Mucosa of gallbladder (tissue), 1 donor: ENCODE measurements around the gene NAB2. TPM values are rescaled to one million over a fixed set of nuclear protein-coding genes. Genes with fewer than 3 reads are reported as not detected.

Source experiments
- DNase-seq: peaks from one replicate; pipeline ENCODE4 v3.0.0-alpha.2; 2020; ENCODE audit warnings: low spot score
- total RNA-seq: library from RNA; stranded (reverse); gene quantifications from one replicate; pipeline ENCODE4 v1.2.1, GENCODE V29; 2021
- donor health status: DM: no; HTN: no; CAD: no.

The NAB2 gene
- total RNA-seq, 1 donor from 2014 or later: 21.4 TPM

DNA sequence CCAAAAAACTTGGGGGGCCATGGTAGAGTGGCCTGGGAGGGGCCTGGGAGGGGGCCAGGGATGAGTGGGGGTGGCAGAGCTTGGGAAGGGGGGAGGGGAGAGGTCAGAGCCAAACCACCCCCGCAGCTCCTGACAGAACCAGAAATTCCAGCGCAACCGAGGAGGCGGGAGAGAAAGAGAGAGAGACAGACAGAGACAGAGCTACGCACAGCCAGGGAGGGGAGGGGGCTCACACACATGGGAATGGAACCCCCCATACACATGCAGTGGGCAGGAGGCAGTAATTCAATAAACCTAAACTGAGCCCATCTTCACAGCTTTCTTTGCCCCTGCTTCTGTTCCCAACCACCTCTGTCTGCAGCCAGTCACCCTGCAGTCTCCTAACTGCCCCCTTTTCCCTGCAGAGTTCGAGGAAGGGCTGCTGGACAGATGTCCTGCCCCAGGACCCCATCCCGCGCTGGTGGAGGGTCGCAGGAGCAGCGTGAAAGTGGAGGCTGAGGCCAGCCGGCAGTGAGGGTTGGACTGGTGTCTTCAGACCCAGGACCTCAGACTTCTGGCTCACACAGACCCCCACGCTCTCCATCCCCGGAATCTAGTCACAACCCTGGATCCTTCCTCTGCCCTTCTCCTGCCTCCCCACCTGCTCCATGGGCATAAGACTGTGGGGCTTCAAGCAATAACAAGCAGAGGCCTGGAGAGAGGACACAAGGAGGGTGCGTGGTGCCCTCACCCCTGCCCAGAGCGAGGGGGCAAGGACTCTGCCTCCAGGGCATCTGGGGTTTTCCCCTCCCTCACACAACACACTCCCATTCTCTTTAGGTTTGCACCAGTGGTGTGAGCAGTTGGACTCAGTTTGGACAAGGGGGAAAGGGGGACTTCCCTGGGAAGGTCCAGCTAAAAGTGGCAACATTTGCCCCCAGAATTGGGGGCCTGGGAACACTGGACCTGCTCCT, 5.6 kb downstream of the NAB2 start:
- DNase-seq: no peak

DNA sequence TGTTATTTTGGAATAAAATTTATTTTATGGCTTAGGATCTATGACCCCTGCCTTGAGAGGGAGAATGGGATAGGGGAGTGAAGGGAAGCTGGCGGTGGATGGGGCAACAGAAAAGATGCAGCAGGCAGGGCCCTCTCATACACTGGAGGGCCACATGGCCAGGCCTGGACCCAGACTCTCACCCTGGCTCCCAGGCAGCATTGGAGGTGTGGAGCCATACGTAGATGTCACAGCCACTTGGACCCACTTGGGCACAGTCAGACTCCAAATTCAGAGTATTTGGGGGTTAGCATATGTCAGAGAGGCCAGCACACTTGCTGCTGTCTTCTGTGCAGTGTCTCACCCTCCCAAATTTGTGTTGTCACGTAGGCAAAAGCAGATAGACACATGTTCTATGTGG, 6.5 kb downstream of the NAB2 start:
- DNase-seq: no peak

DNA sequence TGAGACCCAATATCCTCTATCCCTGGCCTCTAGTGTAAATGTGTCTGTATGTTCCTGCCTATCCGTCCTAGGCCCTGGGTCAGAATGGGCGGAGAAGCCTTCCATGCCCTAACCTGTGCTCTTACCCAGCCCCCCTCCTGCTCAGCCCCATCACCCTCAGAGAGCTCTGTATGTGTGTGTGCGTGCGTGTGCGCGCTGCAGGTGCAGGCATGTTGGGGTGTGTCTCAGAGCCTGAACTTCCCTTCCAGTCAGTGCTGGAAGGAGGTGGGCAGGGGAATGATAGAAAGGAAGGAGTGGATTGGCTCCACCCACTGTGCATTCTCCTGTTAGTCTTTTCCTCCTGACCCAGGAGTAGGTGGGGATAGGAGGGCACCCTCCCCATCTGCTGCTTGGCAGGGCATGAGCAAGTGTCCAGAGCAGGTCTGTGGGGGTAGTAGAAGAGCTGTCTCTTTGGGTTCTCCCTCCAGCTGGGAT, 7.2 kb downstream of the NAB2 start:
- DNase-seq: no peak

DNA sequence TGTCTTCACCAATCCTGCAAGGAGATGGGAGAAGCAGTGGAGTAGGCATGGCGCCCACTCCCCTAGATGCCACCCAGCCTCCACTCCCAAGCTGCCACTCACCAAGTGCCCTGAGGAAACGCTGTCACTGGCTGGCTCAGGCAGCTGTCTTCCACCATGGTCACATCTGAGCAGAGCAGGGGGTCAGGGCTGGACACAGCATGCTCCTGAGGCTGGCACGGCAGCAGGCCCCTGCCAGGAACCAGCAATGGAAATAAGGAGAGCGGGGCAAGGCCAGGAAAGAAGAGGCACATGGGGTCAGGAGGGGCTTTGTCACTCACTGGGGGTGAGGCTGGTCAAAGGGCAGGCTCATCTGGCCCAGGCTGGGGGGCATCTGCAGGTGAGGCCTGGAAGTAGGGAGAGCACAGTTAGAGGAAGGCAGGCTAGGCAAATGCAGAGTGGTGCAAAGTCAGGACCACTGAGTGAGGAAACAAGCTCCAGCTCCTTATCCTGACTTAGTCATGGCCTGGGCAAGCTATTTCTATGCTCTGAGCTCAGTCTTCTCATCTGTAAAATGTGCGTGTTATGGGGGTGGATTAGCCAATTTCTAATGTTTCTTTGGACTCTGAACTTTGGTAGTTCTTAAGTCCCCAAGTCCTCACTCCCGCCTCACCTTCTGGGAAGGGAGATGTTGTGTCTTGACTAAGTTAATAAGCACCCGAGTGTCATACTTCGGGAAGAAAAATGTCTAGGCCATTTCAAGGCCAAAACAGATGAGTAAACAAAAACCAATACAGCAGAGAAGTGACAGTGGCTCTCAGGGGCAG, 8.0 kb downstream of the NAB2 start:
- no peak for DNase-seq

DNA sequence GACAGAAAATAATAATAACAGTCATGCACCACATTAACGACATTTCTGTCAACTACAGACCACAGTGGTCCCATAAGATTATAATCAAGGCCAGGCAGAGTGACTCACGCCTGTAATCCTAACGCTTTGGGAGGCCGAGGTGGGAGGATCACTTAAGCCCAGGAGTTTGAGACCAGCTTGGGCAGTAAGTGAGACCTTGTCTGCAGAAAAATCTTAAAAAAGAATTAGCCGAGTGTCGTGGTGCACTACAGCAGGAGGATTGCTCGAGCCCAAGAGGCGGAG, 8.6 kb downstream of the NAB2 start:
- DNase-seq: no peak

DNA sequence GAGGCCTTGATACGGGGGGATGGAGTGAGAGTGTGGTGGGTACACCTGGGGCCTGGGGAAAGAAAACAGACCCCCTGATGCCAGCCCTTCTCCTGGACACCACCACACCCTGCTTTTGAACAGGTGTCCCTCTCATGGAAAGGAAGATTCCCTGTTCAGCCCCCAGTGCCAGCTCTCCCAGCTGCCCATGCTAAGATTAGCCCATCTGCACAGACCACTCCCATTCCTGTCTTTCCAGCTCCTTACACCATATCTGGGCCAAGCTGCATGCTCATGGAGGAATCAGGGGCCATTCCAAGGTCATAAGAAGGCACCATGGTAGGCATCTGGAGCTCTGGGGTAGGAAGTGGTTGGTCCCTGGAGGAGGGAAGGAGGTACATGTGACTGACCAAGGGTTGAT, 9.6 kb downstream of the NAB2 start:
- DNase-seq: no peak

DNA sequence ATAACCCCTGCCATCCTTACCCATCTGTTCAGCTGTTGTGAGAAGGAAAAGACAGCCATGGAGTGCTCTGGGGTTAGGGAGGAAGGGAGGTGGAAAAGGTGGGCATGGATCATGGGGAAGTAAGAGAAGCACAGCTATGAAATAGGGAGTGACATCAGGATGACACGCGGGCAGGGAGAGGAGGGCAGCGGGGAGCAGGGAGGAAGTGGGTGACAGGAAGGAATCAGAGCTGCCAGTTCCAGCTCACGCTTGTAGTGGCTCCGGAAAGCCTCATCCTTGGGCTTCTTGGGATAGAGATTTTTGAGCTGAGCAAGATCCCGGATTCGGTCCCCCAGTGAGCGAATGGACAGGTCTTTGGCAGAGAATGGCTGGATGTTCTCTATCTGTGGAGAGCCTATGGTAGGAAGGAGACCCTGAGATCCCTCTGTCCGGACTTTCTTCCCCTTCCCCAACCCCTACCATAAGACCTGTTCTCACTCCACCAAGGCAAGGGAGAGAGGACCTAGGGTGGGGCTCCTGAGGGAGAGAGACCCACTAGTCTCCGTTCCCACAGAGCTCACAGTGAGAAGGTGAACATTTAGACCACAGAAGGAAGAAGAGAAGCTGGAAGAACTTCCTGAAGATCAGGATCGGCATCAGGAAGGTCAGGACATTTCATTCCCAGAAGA, 10.3 kb downstream of the NAB2 start:
- no peak for DNase-seq

DNA sequence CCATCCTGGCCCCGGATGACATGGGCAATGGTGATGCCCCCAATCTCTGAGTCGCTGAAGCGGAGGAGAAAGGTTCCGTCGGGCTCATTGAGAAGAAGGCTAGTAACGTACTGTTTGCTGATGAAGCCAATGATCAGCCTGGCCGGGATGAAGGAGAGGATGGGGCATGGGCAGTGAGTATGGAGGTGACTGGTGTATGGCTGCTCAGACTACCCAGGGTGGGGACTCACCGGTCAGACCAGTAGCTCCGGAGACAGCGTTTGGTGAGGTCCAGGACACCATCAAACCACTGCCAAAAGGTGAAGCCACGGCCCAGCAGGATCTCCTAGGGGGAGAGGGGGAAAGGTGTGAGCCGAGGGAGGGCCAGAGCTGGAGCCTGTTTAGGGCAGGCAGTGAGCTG, 10.9 kb downstream of the NAB2 start:
- DNase-seq: no peak

DNA sequence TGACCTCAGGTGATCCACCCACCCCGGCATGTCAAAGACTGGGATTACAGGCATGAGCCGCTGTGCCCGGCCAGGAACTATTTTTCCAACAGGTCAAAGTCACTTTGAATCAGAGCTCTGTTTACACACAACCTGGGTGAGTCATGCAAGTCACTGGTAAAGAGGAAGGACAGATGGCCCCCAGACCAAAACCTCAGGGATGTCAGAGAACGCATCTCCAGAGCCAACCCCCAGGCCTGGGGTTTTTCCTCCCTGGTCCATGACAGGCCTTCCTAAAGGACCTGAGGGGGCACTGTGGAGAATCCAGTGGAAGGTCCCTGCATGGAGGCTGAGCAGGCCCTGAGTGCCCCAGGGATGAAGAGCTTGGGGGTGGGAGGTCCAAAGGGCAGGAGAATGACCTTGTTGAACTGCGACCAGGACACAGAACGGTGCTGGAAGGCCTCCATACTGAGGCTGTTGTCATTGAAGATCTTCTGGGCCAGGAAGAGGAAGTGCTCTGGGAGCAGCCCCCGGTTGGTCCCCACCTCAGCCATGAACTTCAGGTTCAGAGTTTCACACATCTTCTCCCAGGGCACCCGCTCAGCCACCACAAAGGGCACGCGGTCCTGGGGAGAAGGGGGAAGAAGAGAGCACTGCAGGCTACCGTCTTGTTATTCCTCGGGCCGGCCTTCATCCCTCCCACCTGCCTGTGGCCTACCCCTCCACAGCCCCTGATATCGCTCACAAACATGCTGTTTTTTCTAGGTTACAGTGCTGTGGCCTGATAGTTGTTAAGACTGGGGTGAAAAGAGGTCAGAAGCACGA, 13.2 kb downstream of the NAB2 start:
- peak; percentile 55 for DNase-seq

DNA sequence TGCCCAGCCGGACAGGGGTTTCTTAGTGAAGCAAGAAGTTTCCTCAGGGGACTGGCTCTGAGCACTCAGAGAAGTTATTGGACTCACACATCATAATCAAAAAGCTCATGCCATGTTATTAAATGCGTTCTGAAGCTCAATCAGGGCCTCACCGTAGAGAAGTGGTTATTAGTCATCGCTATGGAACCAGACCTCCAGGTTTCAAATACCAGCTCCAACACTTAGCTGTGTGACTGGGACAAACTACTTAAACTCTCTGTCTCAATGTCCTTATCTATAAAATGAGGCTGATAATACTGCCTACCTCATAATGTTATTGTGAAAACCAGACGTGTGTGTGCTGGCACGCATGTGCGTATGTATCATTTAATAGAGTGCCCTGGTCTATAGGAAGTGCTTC, 14.9 kb downstream of the NAB2 start:
- no peak for DNase-seq

DNA sequence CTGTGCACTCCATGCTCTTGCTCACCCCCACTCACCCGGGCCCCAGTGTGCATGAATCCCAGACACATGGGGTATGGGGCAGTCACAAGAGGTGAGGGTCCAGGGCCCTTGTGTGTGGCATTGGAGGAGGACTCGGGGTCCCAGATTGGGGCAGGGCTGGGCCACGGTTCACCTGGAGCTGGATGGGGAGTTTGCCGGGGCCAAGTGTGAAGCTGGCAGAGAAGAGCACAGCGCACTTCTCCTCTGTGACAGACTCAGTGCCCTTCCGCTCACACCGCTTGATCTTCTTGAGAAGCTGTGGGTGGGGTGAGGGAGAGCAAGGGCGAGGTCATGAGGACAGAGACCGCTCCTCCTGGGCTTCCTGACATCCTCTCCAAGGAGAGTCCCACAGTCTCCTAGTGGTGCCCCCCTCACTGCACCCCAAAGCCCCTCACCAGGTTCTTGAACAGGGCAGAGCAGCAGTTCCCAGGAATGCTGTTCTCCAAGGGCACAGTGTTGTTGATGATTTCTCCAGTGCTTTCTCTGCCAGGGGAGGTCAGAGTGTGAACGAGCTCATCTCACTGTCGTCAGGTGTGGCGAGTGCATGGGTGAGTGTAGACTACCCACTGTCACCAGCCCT, 15.5 kb downstream of the NAB2 start:
- no peak for DNase-seq

DNA sequence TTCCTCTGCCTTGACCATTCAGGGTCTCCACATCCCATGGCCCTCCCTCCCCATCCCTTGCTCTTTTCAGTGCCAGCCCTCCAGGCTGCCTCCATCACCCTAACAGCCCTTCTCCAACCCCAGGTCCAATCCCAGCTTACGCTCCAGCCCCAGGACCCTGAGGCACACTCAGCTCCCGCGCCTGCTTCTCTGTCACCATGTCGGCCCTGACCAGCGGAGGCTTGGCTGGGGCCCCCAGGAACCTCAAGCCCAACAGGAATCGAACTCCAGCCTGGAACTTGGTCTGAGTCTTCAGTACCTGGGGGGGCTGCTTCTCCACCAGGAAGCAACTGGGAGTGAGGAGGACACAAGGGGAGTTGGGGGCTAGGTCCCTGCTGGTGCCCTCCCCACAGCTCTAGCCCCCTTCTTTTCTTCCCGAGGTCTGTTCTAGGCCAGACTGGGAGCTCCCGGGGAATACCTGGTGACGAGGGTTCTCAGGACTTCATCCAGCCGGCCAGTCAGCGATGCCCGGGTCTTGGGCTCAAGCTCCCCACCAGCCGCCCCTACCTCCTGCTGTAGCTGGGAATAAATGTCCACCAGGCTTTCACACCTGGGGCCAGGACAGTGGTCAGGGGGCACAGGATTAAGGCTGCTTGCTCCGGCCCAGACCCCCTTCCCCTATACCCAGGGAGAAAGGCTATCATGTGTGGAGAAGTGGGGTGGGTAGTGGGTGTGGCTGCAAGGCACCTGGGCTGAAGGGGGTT, 16.3 kb downstream of the NAB2 start:
- DNase-seq: no peak

DNA sequence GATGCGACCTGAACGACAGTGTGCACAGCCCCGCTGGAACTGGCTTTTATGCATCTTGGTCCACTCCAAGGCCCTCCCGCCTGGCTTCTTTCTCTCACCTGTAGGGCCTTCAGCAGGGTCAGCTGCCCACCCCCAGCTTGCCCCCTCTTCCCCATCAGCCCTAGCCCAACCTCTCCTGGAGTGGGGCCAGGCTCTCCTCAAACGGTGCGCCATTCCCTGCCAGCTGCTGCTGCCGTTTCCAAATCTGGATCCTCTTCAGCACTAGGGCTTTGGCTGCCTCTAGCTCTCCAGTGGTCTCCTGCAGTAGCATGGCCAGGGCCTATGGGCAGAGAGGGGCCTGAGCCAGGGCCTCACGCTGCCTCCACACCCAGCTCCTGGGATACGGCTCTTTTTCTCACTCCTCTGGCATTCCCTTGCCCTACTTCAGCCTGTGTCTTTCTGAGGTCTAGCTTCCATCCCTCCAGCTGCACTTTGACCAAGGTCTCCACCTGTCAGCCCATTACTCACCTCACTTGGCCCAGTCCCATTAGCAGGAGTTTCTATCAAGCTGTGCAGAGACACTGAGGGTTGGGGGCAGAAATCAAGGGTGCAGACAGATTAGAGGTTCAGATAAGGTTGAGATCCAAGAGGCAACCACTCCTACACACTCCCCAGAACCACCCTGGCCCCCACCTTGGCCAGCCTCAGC, 17.3 kb downstream of the NAB2 start:
- no peak for DNase-seq

DNA sequence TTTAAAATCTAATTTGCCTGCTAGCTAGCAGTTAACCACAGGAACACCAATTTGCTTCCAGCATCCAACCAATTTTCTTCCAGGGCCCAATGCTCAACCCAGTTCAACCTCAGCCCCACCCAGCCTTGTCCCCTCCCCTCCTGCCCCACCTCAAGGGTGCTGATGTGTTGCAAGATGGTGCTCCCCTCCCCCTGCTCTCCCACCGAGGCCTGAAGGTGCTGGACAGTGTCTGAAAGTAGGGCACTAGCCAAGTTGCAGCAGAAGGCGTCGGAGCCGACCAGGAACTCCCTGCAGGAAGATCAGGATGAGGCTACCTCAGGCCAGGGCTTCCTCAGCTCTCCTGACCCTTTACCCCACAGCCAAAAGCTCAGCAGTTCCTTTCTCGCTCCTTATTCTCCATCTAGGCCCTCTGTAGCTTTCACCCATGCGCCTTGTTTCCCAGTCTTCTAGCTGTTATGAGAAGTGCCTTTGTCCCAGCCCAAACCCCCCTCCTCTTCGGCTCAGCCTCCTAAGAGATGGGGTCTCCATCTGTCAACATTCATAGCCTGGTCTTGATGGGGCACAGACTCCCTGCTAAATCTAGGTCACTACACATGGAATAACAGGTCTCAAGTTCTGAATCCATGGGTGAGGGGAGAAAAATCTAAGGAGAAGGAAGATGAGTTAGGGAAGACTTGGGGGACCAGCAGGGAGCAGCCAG, 18.7 kb downstream of the NAB2 start:
- no peak for DNase-seq

DNA sequence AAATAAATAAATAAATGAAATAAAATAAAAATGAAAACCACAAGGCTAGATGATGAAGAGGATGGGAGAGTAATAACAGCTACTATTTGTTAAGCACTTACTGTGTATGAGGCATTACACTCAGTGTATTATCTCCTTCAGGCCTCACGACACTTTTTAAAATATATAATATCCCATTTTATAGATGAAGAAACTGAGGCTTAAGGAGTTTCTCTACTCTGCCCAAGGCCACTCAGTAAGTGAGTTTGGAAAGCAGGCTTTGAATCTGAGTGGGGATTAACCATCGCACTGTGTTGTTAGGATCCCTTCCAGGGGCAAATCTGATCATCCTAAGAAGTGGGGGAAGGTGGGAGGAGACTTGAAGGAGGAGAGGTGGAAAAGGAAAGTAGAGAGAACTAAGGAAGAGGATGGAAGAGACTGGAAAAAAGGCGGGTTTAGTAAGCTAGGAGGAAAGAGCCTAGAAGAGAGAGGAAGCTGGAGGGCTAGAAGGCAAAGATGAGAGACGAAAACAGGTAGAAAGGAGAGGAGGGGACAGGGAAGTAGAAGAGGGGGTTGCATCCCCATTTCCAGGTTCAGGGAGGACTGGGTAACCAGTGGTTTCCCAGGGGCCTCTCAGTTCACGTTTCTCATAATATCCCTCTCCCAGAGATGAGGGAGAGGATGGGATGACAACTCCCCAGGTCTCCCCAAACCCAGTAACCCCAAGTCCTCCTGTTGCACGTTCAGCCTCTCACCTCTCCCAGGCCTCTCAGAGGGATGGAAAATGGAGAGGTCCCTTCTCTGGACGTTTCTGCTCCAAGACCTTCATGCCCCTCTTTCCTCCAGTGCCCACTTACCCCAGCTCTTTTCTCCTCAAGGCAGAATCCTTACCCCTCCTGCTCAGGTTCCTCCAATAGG, 20.5 kb downstream of the NAB2 start:
- DNase-seq: no peak

DNA sequence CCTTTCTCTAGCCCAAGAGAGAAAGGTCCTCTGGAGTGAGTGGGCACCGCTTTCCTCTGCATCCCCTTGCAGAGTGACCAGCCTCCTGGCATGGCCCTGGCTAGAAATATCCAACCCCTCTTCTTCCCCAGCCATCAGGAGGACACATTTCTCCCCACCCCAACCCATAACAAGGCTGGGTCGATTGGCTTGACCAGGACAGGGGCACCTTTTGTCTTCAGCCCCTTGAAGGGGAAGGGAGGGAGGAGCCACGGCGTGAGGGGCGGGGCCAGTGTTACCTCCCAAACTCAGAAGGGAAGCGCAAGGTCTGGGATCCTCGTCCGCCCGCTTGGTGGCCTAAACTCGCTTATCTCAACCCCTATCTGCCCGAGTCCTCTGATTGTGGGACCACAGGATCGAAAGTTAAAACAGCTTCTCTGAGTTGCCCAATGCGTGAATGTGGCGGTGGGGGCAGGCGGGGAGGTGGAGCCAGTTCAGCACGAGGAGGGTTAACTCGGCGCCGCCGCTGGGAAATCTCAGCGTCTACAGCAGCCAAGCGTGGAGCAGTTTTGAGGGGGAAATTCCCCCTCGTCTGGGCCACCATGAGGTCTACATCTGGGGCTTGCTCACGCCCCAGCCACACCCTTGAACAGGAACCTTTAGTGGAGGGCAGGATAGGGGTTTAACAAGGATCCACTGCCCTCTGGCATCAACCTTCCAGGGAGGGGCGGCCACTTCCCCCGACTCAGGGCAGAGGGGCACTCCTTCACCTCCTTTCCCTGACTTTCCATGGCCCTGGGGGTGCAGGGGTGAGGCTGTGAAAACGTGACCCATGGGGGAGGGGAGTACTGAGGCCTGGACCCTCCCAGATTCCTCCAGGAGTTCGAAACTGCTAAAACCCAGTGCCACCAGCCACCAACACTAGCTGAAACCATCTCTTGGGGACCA, 21.5 kb downstream of the NAB2 start:
- peak; percentile 57 for DNase-seq
